Ectodermal cell (in vitro differentiated cells): ENCODE data around the gene CTNNA3.

Source experiments
- H3K27ac ChIP-seq: 2 replicates; pipeline ENCODE4 v1.7.0; 2013; ENCODE audit warnings: mild to moderate bottlenecking, low read depth, low read length; ENCODE audit not compliant: insufficient read depth, poor library complexity, severe bottlenecking
- H3K27me3 ChIP-seq: 2 replicates; pipeline ENCODE4 v1.7.0; 2013; ENCODE audit warnings: mild to moderate bottlenecking, low read length; ENCODE audit not compliant: insufficient read depth, control insufficient read depth, poor library complexity, severe bottlenecking
- H3K36me3 ChIP-seq: one replicate; pipeline ENCODE4 v1.7.0; 2013; ENCODE audit warnings: low read length; ENCODE audit not compliant: control insufficient read depth, insufficient read depth
- H3K4me1 ChIP-seq: one replicate; pipeline ENCODE4 v1.7.0; 2013; ENCODE audit warnings: low read length; ENCODE audit not compliant: control insufficient read depth, insufficient read depth
- H3K4me3 ChIP-seq: 2 replicates; pipeline ENCODE4 v1.7.0; 2013; ENCODE audit warnings: low read depth, low read length, control low read depth; ENCODE audit not compliant: insufficient read depth
- H3K9me3 ChIP-seq: 2 replicates; pipeline ENCODE4 v1.7.0; 2013; ENCODE audit warnings: mild to moderate bottlenecking, low read length, moderate library complexity; ENCODE audit not compliant: control insufficient read depth
- WGBS, 2 experiments: methylation state at CpG; one replicate each; pipeline ENCODE4 v1.1.7; 2013; ENCODE audit warnings: missing lambda C conversion rate in 2 of 2; 5-methylcytosine and 5-hydroxymethylcytosine counted together

The CTNNA3 gene

DNA sequence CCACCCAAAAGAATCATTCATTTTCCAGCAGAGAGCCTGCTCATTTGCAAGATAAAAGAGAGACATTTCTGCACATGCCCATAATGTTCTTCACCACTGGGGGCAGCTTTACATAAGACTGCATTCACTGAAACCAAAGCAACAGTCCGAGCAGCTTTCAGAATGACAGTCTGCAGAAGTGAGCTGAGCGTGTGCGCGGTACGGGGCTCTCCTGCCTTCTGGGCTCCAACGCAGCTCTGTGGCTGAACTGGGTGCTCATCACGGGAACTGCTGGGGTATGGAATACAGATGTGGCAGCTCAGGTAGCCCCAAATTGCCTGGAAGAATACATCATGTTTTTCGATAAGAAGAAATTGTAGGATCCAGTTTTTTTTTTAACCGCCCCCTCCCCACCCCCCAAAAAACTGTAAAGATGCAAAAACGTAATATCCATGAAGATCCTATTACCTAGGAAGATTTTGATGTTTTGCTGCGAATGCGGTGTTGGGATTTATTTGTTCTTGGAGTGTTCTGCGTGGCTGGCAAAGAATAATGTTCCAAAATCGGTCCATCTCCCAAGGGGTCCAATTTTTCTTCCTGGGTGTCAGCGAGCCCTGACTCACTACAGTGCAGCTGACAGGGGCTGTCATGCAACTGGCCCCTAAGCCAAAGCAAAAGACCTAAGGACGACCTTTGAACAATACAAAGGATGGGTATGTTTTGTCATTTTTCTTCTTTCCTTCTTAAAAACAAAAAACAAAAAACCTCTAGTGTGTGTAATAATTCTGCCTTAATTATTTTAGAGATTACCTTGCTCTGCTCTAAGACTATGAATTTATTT, 769.9 kb downstream of the CTNNA3 start, which contains the start of gene LRRTM3:
Gene LRRTM3 (plus strand): TSS at position 141 of the 820 bp plus-strand sequence.
- H3K9me3 ChIP-seq, result no peaks in the 10 kb centered on the region
- WGBS, 2 experiments, result 7 to 8% methylated on average over 13 to 15 of the region's 16 CpGs
- peaks cover 11% of the 10 kb centered on the region for H3K4me1 ChIP-seq
- peak within 1 kb of the TSS; percentile 31 for H3K4me3 ChIP-seq
- H3K36me3 ChIP-seq, result no peaks in the 10 kb centered on the region
- H3K27ac ChIP-seq, result no peak within 1 kb of the TSS
- peaks cover 34% of the 10 kb centered on the region for H3K27me3 ChIP-seq

DNA sequence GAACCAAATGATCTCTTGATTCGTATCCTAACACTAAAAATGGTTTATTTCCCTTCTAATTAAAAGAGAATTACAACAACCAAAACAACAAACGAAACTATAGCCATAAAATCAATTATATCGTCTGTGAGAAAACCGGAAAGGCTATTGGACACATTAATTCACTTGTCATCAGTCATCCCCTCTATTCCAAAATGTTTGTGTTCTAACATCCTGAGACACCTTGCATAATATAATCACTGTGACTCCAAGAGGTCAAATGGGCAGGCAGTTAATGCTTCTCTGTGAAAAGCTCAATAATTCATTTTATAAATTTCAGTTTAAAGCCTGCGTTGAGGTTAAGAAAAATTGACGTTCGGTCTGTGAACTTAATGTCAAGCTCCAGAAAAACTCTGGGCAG, 770.6 kb downstream of the CTNNA3 start:
- no peak overlapping the region for H3K27ac ChIP-seq
- H3K27me3 ChIP-seq, result peaks cover 34% of the 10 kb centered on the region
- no peaks in the 10 kb centered on the region for H3K9me3 ChIP-seq
- peaks cover 11% of the 10 kb centered on the region for H3K4me1 ChIP-seq
- WGBS, 2 experiments, result 46 to 53% methylated on average over 7 of the region's 7 CpGs
- H3K36me3 ChIP-seq, result no peaks in the 10 kb centered on the region
- no peak overlapping the region for H3K4me3 ChIP-seq

DNA sequence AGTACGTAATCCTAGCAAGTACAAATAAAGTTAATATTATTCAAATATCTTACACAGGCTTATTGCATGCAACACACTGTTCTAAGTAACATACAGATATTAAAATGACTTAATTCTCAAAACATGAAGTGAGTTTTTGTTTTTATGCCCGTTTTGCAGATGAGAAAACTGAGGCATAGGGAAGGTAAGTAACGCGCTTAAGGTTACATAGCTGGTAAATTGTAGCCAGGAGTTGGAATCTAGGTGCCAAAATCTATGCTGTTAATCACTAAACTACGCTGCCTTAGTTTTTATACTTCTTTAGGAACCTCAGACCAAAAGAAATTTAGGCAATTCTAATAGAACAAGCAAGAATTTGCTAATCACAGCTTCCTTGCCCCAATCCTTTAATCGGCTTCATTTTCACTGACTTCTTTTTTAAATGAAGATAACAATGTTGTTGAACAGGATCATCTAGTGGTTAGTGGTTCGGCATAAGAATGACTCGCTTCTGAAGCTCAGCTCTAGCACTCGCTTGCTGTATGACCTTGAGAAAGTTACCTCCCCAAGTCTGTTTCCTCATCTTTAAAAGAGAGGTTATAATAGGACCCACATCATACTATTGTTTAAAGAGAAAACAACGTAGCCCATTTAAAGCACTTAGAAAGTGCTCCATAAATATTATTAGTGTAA, 771.2 kb downstream of the CTNNA3 start:
- Histone ChIP-seq H3K27me3 (peaks cover 34% of the 10 kb centered on the region), H3K4me1 (peaks cover 11% of the 10 kb centered on the region), H3K4me3 (no peak overlapping the region), H3K9me3 (no peaks in the 10 kb centered on the region), H3K36me3 (no peaks in the 10 kb centered on the region), H3K27ac (no peak overlapping the region)
- 66 to 71% methylated on average over 8 to 9 of the region's 10 CpGs for WGBS, 2 experiments

DNA sequence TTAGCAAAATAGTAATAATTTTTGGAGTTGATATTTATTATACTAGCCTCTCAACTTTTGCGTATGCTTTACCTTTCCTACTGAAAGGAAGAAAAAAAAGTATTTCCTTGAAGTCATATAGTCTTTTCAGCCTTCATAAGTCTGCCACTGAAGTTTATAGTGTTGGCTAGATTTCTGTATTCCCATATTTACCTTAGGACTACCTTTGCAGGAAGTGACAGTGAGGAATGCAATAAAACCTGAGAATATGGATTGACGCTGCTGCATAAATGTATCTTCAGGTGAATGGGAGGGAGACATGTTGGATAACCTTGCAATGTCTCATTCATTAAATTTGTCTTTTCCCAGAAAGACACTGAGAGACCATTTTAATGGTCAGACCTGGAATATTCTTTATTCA, 776.7 kb downstream of the CTNNA3 start:
- 91 to 98% methylated on average over 1 to 2 of the region's 2 CpGs for WGBS, 2 experiments

DNA sequence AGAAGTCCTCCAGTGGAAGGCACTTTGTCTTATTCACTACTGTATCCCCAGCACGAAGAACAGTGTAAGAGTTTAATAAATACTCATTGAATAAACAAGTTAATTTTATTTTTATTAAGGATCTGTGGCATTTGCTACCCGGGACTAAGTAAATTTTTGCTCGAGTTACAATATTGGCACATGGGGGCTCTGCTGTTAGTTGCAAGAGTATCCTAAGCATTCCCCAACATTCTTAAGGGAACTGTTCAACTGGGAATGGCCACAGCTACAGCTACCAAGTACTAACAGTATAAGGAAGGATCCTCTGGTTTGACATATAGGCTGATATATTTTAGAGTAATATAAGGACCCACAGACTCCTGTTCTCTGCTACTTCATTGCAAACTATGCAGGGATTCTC, 778.9 kb downstream of the CTNNA3 start:
- H3K36me3 ChIP-seq, result no peaks in the 10 kb centered on the region
- 47 to 65% methylated on average over 2 to 3 of the region's 3 CpGs for WGBS, 2 experiments
- no peak overlapping the region for H3K4me3 ChIP-seq
- H3K27me3 ChIP-seq, result no peaks in the 10 kb centered on the region
- H3K4me1 ChIP-seq, result no peaks in the 10 kb centered on the region
- H3K27ac ChIP-seq, result no peak overlapping the region
- no peaks in the 10 kb centered on the region for H3K9me3 ChIP-seq

More for the DNA sequence above, 776.7 kb downstream of the CTNNA3 start:
- Histone ChIP-seq H3K36me3 (no peaks in the 10 kb centered on the region), H3K27me3 (no peaks in the 10 kb centered on the region), H3K27ac (no peak overlapping the region), H3K9me3 (no peaks in the 10 kb centered on the region), H3K4me3 (no peak overlapping the region), H3K4me1 (no peaks in the 10 kb centered on the region)

DNA sequence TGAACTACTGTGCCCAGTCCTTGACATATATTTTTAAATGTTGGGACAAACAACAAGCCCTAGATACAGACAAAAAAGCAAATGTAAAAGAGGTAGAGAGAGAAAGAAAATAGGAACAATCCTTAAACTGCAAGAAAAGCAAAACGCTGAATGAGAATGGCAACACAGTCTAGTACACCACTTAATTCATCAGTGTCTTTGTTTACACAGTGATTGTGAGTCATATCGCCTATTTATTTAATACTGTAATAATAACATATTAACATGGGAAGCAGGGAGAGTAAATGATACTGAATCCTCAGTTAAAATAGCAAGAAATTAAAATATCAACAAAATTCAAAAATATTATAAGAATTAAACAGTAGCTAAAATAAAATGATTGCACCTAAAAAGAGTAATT, 780.0 kb downstream of the CTNNA3 start:
- Histone ChIP-seq H3K4me1 (no peaks in the 10 kb centered on the region), H3K4me3 (no peak overlapping the region), H3K9me3 (no peaks in the 10 kb centered on the region), H3K27me3 (no peaks in the 10 kb centered on the region), H3K27ac (no peak overlapping the region), H3K36me3 (no peaks in the 10 kb centered on the region)
- WGBS, 2 experiments, result 90% methylated on average over 2 of the region's 2 CpGs; no CpG with 5 or more reads in 1 of the 2 experiments

DNA sequence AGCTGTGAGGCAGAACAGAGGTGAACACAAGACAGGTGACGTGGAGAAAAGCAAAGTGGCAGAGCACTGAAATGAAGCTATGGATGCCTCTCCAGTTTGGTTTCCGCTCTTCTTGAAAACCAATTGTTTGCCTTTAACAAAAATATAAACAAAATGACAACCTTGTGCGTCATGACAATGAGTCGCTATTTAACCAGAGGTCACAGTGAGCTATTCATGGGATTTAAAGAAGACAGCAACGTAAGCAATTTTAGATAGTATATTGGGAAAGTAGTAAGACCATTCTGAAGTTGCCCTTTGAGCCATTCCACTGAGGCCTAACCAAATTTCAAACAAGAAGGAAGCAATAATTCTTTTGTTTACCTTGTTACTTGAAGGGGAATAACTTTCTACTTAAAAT, 785.3 kb downstream of the CTNNA3 start:
- no peak overlapping the region for H3K27ac ChIP-seq
- H3K9me3 ChIP-seq, result no peaks in the 10 kb centered on the region
- H3K27me3 ChIP-seq, result no peaks in the 10 kb centered on the region
- WGBS, 2 experiments, result 89 to 95% methylated on average over 5 of the region's 5 CpGs
- no peak overlapping the region for H3K4me3 ChIP-seq
- H3K36me3 ChIP-seq, result no peaks in the 10 kb centered on the region
- H3K4me1 ChIP-seq, result no peaks in the 10 kb centered on the region

DNA sequence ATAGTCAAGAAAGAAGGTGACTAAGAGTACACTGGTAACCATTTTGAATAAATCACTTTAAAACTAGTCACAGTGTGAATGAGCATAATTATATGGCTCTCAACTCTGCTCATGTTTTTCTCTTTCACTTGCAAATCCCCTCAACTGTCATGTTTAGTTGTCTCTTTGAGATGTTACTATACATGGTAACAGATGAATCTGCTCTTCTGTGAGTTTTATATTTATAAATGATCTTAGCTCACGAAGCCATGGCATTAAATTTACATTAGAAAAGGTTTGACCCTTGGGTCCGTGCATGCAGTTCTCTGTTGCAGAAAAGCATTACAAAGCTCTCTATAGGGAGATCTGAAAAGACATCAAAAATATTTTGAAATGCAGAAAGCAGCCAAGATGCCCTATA, 803.1 kb downstream of the CTNNA3 start:
- Histone ChIP-seq H3K4me3 (no peak overlapping the region), H3K27ac (no peak overlapping the region), H3K27me3 (no peaks in the 10 kb centered on the region), H3K9me3 (no peaks in the 10 kb centered on the region), H3K4me1 (no peaks in the 10 kb centered on the region), H3K36me3 (no peaks in the 10 kb centered on the region)
- WGBS, 2 experiments, result 16 to 19% methylated on average over 2 of the region's 2 CpGs

DNA sequence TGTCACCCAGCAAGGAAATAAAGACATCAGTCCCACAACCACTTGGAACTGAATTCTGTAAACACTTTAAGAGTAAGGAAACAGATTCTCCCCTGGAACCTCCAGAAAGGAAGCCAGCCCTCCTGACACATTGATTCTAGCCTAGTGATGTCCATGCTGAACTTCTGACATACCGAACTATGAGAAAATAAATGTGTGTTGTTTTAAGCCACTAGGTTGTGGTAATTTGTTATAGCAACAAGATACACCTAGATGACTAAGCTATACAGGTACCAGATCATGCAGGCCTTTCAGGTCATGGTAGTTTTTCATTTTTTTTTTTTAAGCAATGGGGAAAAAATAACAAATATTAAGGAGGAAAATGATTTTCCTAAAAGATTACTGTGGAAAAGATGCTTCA, 807.8 kb downstream of the CTNNA3 start:
- Histone ChIP-seq H3K27ac (no peak overlapping the region), H3K27me3 (no peaks in the 10 kb centered on the region), H3K9me3 (no peaks in the 10 kb centered on the region), H3K4me3 (no peak overlapping the region), H3K4me1 (no peaks in the 10 kb centered on the region), H3K36me3 (no peaks in the 10 kb centered on the region)
- 83 to 100% methylated on average over 1 of the region's 1 CpG for WGBS, 2 experiments

DNA sequence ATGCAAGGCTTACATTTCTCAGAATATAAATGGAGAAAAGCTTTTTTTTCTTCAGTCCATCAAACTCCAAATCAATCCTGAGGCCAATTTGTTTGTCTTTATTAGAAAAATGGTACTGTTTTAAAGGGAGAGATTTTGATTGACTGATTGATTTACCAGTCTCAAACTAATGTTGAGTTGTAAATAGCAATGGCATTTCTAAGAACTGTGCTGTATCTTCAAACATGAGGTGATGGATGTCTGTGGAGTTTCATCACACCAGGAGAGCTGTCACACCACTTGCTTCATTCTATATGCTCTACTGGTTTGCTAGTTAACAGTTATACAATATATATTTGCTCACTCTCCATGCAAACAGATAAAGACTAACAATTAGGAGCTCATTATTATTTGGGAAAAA, 809.1 kb downstream of the CTNNA3 start:
- Histone ChIP-seq H3K4me3 (no peak overlapping the region), H3K27me3 (no peaks in the 10 kb centered on the region), H3K27ac (no peak overlapping the region), H3K9me3 (no peaks in the 10 kb centered on the region), H3K36me3 (no peaks in the 10 kb centered on the region), H3K4me1 (no peaks in the 10 kb centered on the region)
